ENCODE measurements around the gene GRIA2.
"Not testable (repeated sequence)": the region's sequence is repeated elsewhere in the genome, so short reads cannot be mapped to it uniquely, and the experiment has no call there.

The GRIA2 gene

GRCh38 chr4:157220371-157220881 is at the start of gene GRIA2:
Gene GRIA2 (plus strand): TSS chr4:157220728. CDS start chr4:157221043, 315 bp downstream.
- no peak for DNase-seq

- no peak for DNase-seq
Observed at GRCh38 chr4:157172011-157172410, 48.5 kb upstream of the GRIA2 start.

- DNase-seq, result not testable (repeated sequence)
Observed at GRCh38 chr4:157180268-157180667, 40.3 kb upstream of the GRIA2 start.

GRCh38 chr4:157184300-157184699 is 36.2 kb upstream of the GRIA2 start:
- DNase-seq, result no peak

GRCh38 chr4:157185363-157185762 is 35.2 kb upstream of the GRIA2 start:
- DNase-seq, result no peak

- no peak for DNase-seq
Observed at GRCh38 chr4:157195374-157195773, 25.2 kb upstream of the GRIA2 start.

- DNase-seq, result no peak
Observed at GRCh38 chr4:157196046-157196445, 24.5 kb upstream of the GRIA2 start.

- DNase-seq, result no peak
Observed at GRCh38 chr4:157204634-157205244, 15.8 kb upstream of the GRIA2 start.

- no peak for DNase-seq
Observed at GRCh38 chr4:157217708-157218107, 2.8 kb upstream of the GRIA2 start.

- no peak for DNase-seq
Observed at GRCh38 chr4:157219711-157220370, 687 bp upstream of the GRIA2 start.

- no peak for DNase-seq
Observed at GRCh38 chr4:157221426-157221894, 932 bp downstream of the GRIA2 start.

- DNase-seq, result no peak
Observed at GRCh38 chr4:157221895-157222770, 1.6 kb downstream of the GRIA2 start.

- DNase-seq, result no peak
Observed at GRCh38 chr4:157222771-157223160, 2.2 kb downstream of the GRIA2 start.

- no peak for DNase-seq
Observed at GRCh38 chr4:157223456-157223855, 2.9 kb downstream of the GRIA2 start.

GRCh38 chr4:157225096-157225495 is 4.6 kb downstream of the GRIA2 start:
- no peak for DNase-seq

- DNase-seq, result no peak
Observed at GRCh38 chr4:157226035-157226434, 5.5 kb downstream of the GRIA2 start.

- DNase-seq, result no peak
Observed at GRCh38 chr4:157226601-157227000, 6.1 kb downstream of the GRIA2 start.

GRCh38 chr4:157231525-157231924 is 11.0 kb downstream of the GRIA2 start:
- no peak for DNase-seq

GRCh38 chr4:157242871-157243270 is 22.3 kb downstream of the GRIA2 start:
- no peak for DNase-seq

- DNase-seq, result no peak
Observed at GRCh38 chr4:157244348-157244747, 23.8 kb downstream of the GRIA2 start.

GRCh38 chr4:157245351-157245750 is 24.8 kb downstream of the GRIA2 start:
- no peak for DNase-seq

GRCh38 chr4:157246964-157247363 is 26.4 kb downstream of the GRIA2 start:
- DNase-seq, result no peak

- DNase-seq, result not testable (repeated sequence)
Observed at GRCh38 chr4:157258165-157258564, 37.6 kb downstream of the GRIA2 start.

All from activated effector memory CD4-positive, alpha-beta T cell treated with anti-CD3 and anti-CD28 coated beads, Interleukin-2, amount 50 U/mL, for 16 hours (primary cell).